Stimulated activated naive B cell treated with anti-CD40 and anti-IgM and Interleukin-4, amounts not matched to agents 10 μg/mL and 1 μg/mL and 100 μg/mL, for 72 hours (primary cell): Measurements from ENCODE around the gene CD226.

ENCODE experiments used
- ATAC-seq, 2 donors: fragments of 150-1000 bp; cut with Tn5 transposase; replicated peaks; 2 replicates each; pipeline ENCODE4 v1.10.0; 2021; ENCODE audit warnings: moderate library complexity in 1 of 2
- DNase-seq: peaks from one replicate; pipeline ENCODE4 v3.0.0; 2021
- H3K27ac Mint-ChIP-seq: one replicate; pipeline ENCODE4 v1.8.0; 2022; ENCODE audit warnings: mild to moderate bottlenecking, mixed read lengths
- H3K27me3 Mint-ChIP-seq, 2 donors: one replicate each; pipeline ENCODE4 v1.8.0; 2022; ENCODE audit warnings: mixed read lengths in 2 of 2
- H3K36me3 Mint-ChIP-seq, 2 donors: one replicate each; pipeline ENCODE4 v1.8.0; 2022; ENCODE audit warnings: mixed read lengths in 2 of 2, mild to moderate bottlenecking in 1 of 2
- H3K4me1 Mint-ChIP-seq, 2 donors: one replicate each; pipeline ENCODE4 v1.8.0; 2022; ENCODE audit warnings: mixed read lengths in 2 of 2, mild to moderate bottlenecking in 1 of 2
- H3K4me3 Mint-ChIP-seq, 2 donors: one replicate each; pipeline ENCODE4 v1.8.0; 2022; ENCODE audit warnings: mild to moderate bottlenecking in 2 of 2, mixed read lengths in 2 of 2, moderate library complexity in 1 of 2
- H3K9me3 Mint-ChIP-seq, 2 donors: one replicate each; pipeline ENCODE4 v1.8.0; 2022; ENCODE audit warnings: mixed read lengths in 2 of 2, mild to moderate bottlenecking in 1 of 2

CD226 gene

GRCh38 chr18:69974365-69974764 is 26.7 kb upstream of the CD226 start:
- Mint-ChIP-seq H3K4me1 (peaks cover 17 to 24% of the 10 kb centered on the region in 2 donors), H3K27ac (no peak overlapping the region), H3K9me3 (peaks cover 15 to 21% of the 10 kb centered on the region in 2 donors), H3K4me3 (no peak overlapping the region), H3K36me3 (peaks cover 14 to 25% of the 10 kb centered on the region in 2 donors), H3K27me3 (no peaks in the 10 kb centered on the region)
- ATAC-seq (no peak), DNase-seq (no peak)

GRCh38 chr18:69969491-69969890 is 21.8 kb upstream of the CD226 start:
- no peak for DNase-seq
- Mint-ChIP-seq H3K4me1 (peaks cover 6 to 20% of the 10 kb centered on the region in 2 donors), H3K27me3 (no peaks in the 10 kb centered on the region), H3K9me3 (peaks cover under 1 to 10% of the 10 kb centered on the region in 2 donors), H3K4me3 (no peak overlapping the region), H3K27ac (no peak overlapping the region), H3K36me3 (peaks cover 0 to 1% of the 10 kb centered on the region in 2 donors)
- no peak for ATAC-seq

GRCh38 chr18:69968039-69968438 is 20.4 kb upstream of the CD226 start:
- H3K36me3 Mint-ChIP-seq = peaks cover 4 to 5% of the 10 kb centered on the region in 2 donors
- no peak overlapping the region for H3K27ac Mint-ChIP-seq
- H3K4me1 Mint-ChIP-seq = peaks cover 6 to 20% of the 10 kb centered on the region in 2 donors
- no peak overlapping the region for H3K4me3 Mint-ChIP-seq
- H3K9me3 Mint-ChIP-seq = peaks cover 0 to 9% of the 10 kb centered on the region in 2 donors
- no peaks in the 10 kb centered on the region for H3K27me3 Mint-ChIP-seq
- ATAC-seq (peak; percentile 86 to 89), DNase-seq (no peak)

- no peak for ATAC-seq
- no peak for DNase-seq
- Mint-ChIP-seq H3K27ac (no peak overlapping the region), H3K4me1 (peaks cover 9 to 18% of the 10 kb centered on the region in 2 donors), H3K36me3 (peaks cover 5 to 8% of the 10 kb centered on the region in 2 donors), H3K9me3 (peaks cover 0 to 1% of the 10 kb centered on the region in 2 donors), H3K27me3 (no peaks in the 10 kb centered on the region), H3K4me3 (no peak overlapping the region)
These were observed 15.5 kb upstream of the CD226 start for GRCh38 chr18:69963196-69963595.

- H3K9me3 Mint-ChIP-seq = peaks cover 0 to 1% of the 10 kb centered on the region in 2 donors
- no peak for DNase-seq
- no peak overlapping the region for H3K27ac Mint-ChIP-seq
- no peaks in the 10 kb centered on the region for H3K27me3 Mint-ChIP-seq
- H3K4me1 Mint-ChIP-seq = peaks cover 14 to 19% of the 10 kb centered on the region in 2 donors
- no peak for ATAC-seq
- H3K36me3 Mint-ChIP-seq = peaks cover 5 to 12% of the 10 kb centered on the region in 2 donors
- no peak overlapping the region for H3K4me3 Mint-ChIP-seq
These were observed 14.0 kb upstream of the CD226 start for GRCh38 chr18:69961718-69962117.

GRCh38 chr18:69958422-69958821 is 10.7 kb upstream of the CD226 start:
- ATAC-seq = peak; percentile 87 to 89
- Mint-ChIP-seq H3K4me3 (no peak overlapping the region), H3K9me3 (no peaks in the 10 kb centered on the region), H3K4me1 (peaks cover 14 to 19% of the 10 kb centered on the region in 2 donors), H3K36me3 (peaks cover 4 to 12% of the 10 kb centered on the region in 2 donors), H3K27ac (peak overlapping the region; percentile 10), H3K27me3 (no peaks in the 10 kb centered on the region)
- DNase-seq = peak; percentile 44

GRCh38 chr18:69957747-69958146 is 10.1 kb upstream of the CD226 start:
- ATAC-seq = no peak
- no peak overlapping the region for H3K4me3 Mint-ChIP-seq

GRCh38 chr18:69956665-69957620 is 9.3 kb upstream of the CD226 start:
- no peak for ATAC-seq
- Mint-ChIP-seq H3K4me1 (peaks cover 14 to 19% of the 10 kb centered on the region in 2 donors), H3K27me3 (no peaks in the 10 kb centered on the region), H3K4me3 (no peak overlapping the region), H3K36me3 (peaks cover 3 to 8% of the 10 kb centered on the region in 2 donors), H3K27ac (no peak overlapping the region), H3K9me3 (peaks cover 0 to 3% of the 10 kb centered on the region in 2 donors)
- DNase-seq = no peak

More at GRCh38 chr18:69957747-69958146, 10.1 kb upstream of the CD226 start:
- H3K4me1 Mint-ChIP-seq = peaks cover 14 to 19% of the 10 kb centered on the region in 2 donors
- no peak for DNase-seq
- H3K36me3 Mint-ChIP-seq = peaks cover 3 to 8% of the 10 kb centered on the region in 2 donors
- H3K27me3 Mint-ChIP-seq = no peaks in the 10 kb centered on the region
- H3K9me3 Mint-ChIP-seq = peaks cover 0 to 1% of the 10 kb centered on the region in 2 donors
- H3K27ac Mint-ChIP-seq = no peak overlapping the region

GRCh38 chr18:69956057-69956456 is 8.4 kb upstream of the CD226 start:
- Mint-ChIP-seq H3K9me3 (peaks cover 0 to 8% of the 10 kb centered on the region in 2 donors), H3K36me3 (peaks cover 3 to 8% of the 10 kb centered on the region in 2 donors), H3K27ac (no peak overlapping the region), H3K27me3 (no peaks in the 10 kb centered on the region), H3K4me3 (no peak overlapping the region), H3K4me1 (peaks cover 14 to 19% of the 10 kb centered on the region in 2 donors)
- DNase-seq (no peak), ATAC-seq (no peak)

GRCh38 chr18:69954719-69955480 is 7.2 kb upstream of the CD226 start:
- Mint-ChIP-seq H3K27ac (no peak overlapping the region), H3K9me3 (peaks cover 0 to 8% of the 10 kb centered on the region in 2 donors), H3K27me3 (no peaks in the 10 kb centered on the region), H3K36me3 (peaks cover 3 to 8% of the 10 kb centered on the region in 2 donors), H3K4me1 (peaks cover 14 to 19% of the 10 kb centered on the region in 2 donors), H3K4me3 (no peak overlapping the region)
- no peak for DNase-seq
- ATAC-seq = no peak

GRCh38 chr18:69953191-69953590 is 5.5 kb upstream of the CD226 start:
- Mint-ChIP-seq H3K27me3 (no peaks in the 10 kb centered on the region), H3K4me3 (no peak overlapping the region), H3K9me3 (peaks cover 0 to 8% of the 10 kb centered on the region in 2 donors), H3K27ac (no peak overlapping the region), H3K4me1 (peaks cover 5 to 6% of the 10 kb centered on the region in 2 donors), H3K36me3 (peaks cover 3 to 7% of the 10 kb centered on the region in 2 donors)
- DNase-seq (no peak), ATAC-seq (no peak)

GRCh38 chr18:69951182-69951581 is 3.5 kb upstream of the CD226 start:
- ATAC-seq = no peak
- Mint-ChIP-seq H3K9me3 (peaks cover 0 to 8% of the 10 kb centered on the region in 2 donors), H3K27me3 (no peaks in the 10 kb centered on the region), H3K36me3 (peaks cover 5 to 7% of the 10 kb centered on the region in 2 donors), H3K27ac (no peak overlapping the region), H3K4me3 (no peak overlapping the region), H3K4me1 (peaks cover 0 to 4% of the 10 kb centered on the region in 2 donors)
- DNase-seq = no peak

- no peak overlapping the region for H3K4me3 Mint-ChIP-seq
- H3K36me3 Mint-ChIP-seq = peaks cover 7 to 12% of the 10 kb centered on the region in 2 donors
- H3K27me3 Mint-ChIP-seq = no peaks in the 10 kb centered on the region
- H3K9me3 Mint-ChIP-seq = peaks cover 0 to 8% of the 10 kb centered on the region in 2 donors
- DNase-seq (no peak), ATAC-seq (no peak)
- H3K4me1 Mint-ChIP-seq = peaks cover 0 to 4% of the 10 kb centered on the region in 2 donors
- H3K27ac Mint-ChIP-seq = no peak overlapping the region
These were observed 1.9 kb upstream of the CD226 start for GRCh38 chr18:69949538-69949936.

- ATAC-seq (peak; percentile 96 to 98), DNase-seq (peak; percentile 55)
- Mint-ChIP-seq H3K27me3 (no peaks in the 10 kb centered on the region), H3K4me1 (peaks cover 0 to 4% of the 10 kb centered on the region in 2 donors), H3K27ac (no peak overlapping the region), H3K9me3 (peaks cover 0 to 8% of the 10 kb centered on the region in 2 donors), H3K36me3 (peaks cover 10 to 17% of the 10 kb centered on the region in 2 donors), H3K4me3 (no peak overlapping the region)
These were observed 1.4 kb upstream of the CD226 start for GRCh38 chr18:69948919-69949537.
